Measurements from ENCODE around the gene ANKRD33B.

ANKRD33B gene

DNA sequence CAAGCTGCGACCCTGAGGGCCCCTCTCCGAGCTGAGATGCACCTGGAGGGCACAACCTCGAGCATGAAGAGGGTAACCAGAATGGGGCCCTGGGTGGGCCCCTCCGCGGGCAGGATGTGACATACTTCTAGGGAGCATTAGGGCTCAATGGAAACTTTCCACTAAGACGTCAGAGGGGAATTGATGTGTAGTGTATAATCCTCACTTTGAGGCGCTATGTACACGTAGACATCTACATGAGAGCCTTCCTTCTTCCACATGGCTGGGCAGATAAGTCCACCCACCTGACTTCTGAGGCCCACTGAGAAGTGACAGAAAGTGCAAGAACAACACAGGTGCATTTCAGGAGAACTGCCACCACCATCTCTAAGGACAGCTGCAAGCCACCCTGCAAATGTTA, 136.1 kb downstream of the ANKRD33B start:
- Histone ChIP-seq H4K20me1 (peaks cover 60 to 98% (median 83%) of the 10 kb centered on the region in 11 experiments; a peak in 21 of 22 replicates), H3K4me1 (peaks cover 52 to 85% (median 75%) of the 10 kb centered on the region in 10 experiments), H3K27me3 (no peaks in the 10 kb centered on the region), H3K4me3 (no peak overlapping the region), H3K36me3 (peaks cover 0 to 60% (median 25%) of the 10 kb centered on the region in 11 experiments; a peak in 18 of 22 replicates), H3K9me3 (replicated peaks in 1 of 11) (no peaks in the 10 kb centered on the region), H3K27ac (0 out of 22 replicates have a peak overlapping the region, but pooled peaks of 1 of the 11 experiments have one; percentile 24), H3K9ac (0 out of 22 replicates have a peak overlapping the region, but pooled peaks of 1 of the 11 experiments have one; percentile 4), H3K4me2 (peak overlapping the region in 9 of 11 experiments; percentile 9 to 62 (median 51); a peak in 17 of 22 replicates)
- no peak for TF ChIP-seq Cebpa-rat (IDR thresholded peaks at IDR 0.05)

DNA sequence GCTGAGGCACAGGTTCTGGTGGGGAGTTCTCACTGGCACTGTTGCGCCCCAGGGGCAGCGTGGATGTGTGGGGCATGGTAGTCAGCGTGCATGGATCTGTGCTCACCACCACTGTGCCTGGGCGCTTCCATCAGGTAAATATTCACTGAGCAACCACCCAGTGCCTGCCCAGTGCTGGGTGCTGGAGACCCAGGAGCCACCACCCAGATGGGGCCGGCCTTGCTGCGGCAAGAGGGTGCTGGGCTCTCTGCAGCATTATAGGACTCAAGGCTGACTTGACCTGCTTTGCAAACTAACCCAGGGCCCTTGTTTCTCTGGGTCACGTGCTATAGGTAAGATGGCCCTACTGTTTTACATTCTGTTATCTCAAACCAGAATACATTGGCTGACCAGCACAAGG, 136.6 kb downstream of the ANKRD33B start:
- Histone ChIP-seq H3K9ac (0 out of 22 replicates have a peak overlapping the region, but pooled peaks of 1 of the 11 experiments have one; percentile 4), H3K36me3 (peaks cover 0 to 60% (median 25%) of the 10 kb centered on the region in 11 experiments; a peak in 18 of 22 replicates), H3K4me1 (peaks cover 53 to 85% (median 76%) of the 10 kb centered on the region in 10 experiments), H3K27ac (0 out of 22 replicates have a peak overlapping the region, but pooled peaks of 1 of the 11 experiments have one; percentile 24), H3K9me3 (replicated peaks in 1 of 11) (no peaks in the 10 kb centered on the region), H3K27me3 (no peaks in the 10 kb centered on the region), H4K20me1 (peaks cover 56 to 98% (median 78%) of the 10 kb centered on the region in 11 experiments; a peak in 21 of 22 replicates), H3K4me3 (no peak overlapping the region), H3K4me2 (peak overlapping the region in 10 of 11 experiments; percentile 9 to 62 (median 47); a peak in 17 of 22 replicates)
- no peak for TF ChIP-seq Cebpa-rat (IDR thresholded peaks at IDR 0.05)

DNA sequence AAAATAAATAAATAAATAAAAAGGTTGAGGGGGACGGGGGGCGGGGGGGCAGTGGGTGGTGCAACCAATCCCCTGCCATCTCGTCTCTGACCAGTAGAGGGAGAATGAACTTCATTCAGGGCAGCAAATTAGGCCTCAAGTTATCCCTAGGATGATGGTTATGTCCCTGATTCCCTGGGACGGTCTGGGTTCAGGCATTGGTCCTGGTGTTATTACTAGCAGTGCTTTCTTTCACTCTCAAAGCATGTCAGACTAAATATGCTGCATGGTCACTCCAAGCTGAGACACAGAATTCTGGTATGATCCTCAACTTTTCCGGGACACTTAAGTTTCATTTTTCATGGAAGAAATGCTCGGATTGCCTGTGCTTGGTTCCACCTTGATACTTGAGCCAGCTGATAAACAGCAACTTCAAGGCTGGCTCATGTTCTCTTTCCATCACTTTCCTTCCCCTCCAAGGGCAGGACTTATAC, 137.7 kb downstream of the ANKRD33B start:
- Histone ChIP-seq H3K36me3 (peaks cover 0 to 63% (median 29%) of the 10 kb centered on the region in 11 experiments; a peak in 18 of 22 replicates), H4K20me1 (peaks cover 45 to 98% (median 67%) of the 10 kb centered on the region in 11 experiments; a peak in 21 of 22 replicates), H3K4me3 (no peak overlapping the region), H3K9me3 (replicated peaks in 1 of 11) (no peaks in the 10 kb centered on the region), H3K27me3 (no peaks in the 10 kb centered on the region), H3K4me2 (peak overlapping the region in 3 of 11 experiments; percentile 8 to 88 (median 79); a peak in 2 of 22 replicates), H3K9ac (no peak overlapping the region), H3K4me1 (peaks cover 53 to 85% (median 76%) of the 10 kb centered on the region in 10 experiments), H3K27ac (no peak overlapping the region)
- no peak for TF ChIP-seq Cebpa-rat (IDR thresholded peaks at IDR 0.05)

DNA sequence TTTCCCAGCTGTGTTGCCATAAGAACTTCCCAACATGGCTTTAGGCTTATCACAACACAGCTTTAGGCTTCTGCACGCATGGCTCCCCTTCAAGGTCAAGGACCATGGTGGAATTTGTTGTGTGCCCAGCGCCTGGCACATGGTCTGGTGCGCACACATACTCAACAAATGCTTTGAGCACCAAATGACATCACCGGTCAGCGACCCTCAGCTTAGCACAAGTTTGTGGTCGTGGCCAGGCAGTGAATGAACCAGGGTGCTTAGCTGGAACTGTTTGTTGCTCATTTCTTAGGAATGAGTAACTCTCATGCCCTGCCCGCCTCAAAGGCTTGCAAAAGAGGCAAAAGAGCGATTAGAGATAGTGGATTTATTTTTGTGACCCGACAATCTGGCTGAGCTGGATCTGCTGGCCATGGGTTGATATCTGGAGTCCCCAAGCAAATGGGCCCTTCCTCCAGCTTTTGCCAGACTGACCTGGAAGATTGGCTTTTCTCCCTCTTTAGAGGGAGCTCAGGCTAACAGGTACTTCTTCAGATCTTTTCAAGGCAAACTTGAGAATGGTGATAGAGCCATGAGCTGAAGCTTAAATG, 138.3 kb downstream of the ANKRD33B start:
- Histone ChIP-seq H3K4me2 (peak overlapping the region in 4 of 11 experiments; percentile 79 to 88 (median 84); a peak in 5 of 22 replicates), H3K4me3 (no peak overlapping the region), H3K9ac (no peak overlapping the region), H3K36me3 (peaks cover 0 to 68% (median 31%) of the 10 kb centered on the region in 11 experiments; a peak in 18 of 22 replicates), H4K20me1 (peaks cover 40 to 98% (median 63%) of the 10 kb centered on the region in 11 experiments; a peak in 20 of 22 replicates), H3K9me3 (replicated peaks in 1 of 11) (no peaks in the 10 kb centered on the region), H3K4me1 (peaks cover 56 to 85% (median 76%) of the 10 kb centered on the region in 10 experiments), H3K27me3 (no peaks in the 10 kb centered on the region), H3K27ac (no peak overlapping the region)
- no peak for TF ChIP-seq Cebpa-rat (IDR thresholded peaks at IDR 0.05)

DNA sequence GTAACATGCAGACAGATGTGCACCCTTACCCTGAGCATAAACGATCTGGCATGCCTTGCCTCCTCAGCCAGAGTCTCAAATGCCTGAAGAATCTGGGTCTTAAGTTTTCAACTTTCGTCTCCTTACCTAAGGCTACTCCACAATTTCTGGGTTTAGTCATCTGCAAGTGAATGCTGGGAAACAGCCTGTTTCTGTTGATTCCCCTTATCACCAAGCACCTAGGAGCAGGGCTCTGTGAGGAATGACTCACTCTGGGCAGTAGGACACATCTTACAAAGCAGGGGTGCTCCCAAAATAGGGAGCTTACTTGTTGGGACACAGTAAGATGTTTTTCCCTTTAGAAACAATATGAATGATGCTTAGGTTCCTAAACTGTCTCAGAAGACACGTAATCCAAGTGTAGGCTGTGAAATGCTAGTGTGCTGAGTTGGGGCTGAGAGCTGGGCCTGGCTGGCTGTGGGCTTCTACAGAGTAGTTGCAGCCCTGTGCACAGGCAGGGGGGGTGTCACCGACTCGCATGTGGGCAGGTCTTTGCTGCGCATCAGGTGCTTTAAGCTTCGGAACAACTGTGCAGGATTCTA, 139.1 kb downstream of the ANKRD33B start:
- Histone ChIP-seq H3K27ac (peak overlapping the region in 3 of 11 experiments; percentile 7 to 76 (median 22); a peak in 2 of 22 replicates), H3K4me2 (peak overlapping the region; percentile 71 to 88 (median 79); a peak in 21 of 22 replicates)

DNA sequence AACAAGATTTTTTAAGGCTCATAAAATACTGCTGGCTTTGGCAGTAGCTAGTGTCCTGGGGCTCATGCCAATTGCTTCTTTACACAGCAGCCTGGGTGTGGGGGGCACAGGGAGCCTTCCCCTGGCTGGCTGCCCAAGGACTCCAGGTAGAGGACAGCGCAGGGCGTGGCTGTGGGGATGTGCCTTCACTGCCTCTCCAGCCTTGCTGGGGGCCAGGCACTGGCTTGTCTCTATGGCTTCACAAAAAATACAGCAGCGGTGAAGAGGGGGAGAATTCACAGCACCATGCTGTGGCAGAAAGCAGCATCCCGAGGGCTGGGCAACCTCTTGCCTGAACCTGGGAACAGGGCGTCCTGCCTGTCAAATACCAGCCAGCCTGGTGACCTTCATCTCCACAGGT, 139.8 kb downstream of the ANKRD33B start:
- H3K27ac ChIP-seq, result peak overlapping the region in 8 of 11 experiments; percentile 7 to 78 (median 58); a peak in 11 of 22 replicates

More for the DNA sequence above, 139.1 kb downstream of the ANKRD33B start:
- Histone ChIP-seq H3K36me3 (peaks cover 8 to 71% (median 37%) of the 10 kb centered on the region in 11 experiments; a peak in 19 of 22 replicates), H3K9ac (no peak overlapping the region), H3K4me1 (peaks cover 59 to 85% (median 79%) of the 10 kb centered on the region in 10 experiments), H4K20me1 (peaks cover 31 to 98% (median 59%) of the 10 kb centered on the region in 11 experiments; a peak in 20 of 22 replicates), H3K9me3 (replicated peaks in 1 of 11) (no peaks in the 10 kb centered on the region), H3K27me3 (no peaks in the 10 kb centered on the region), H3K4me3 (no peak overlapping the region)
- no peak for TF ChIP-seq Cebpa-rat (IDR thresholded peaks at IDR 0.05)

DNA sequence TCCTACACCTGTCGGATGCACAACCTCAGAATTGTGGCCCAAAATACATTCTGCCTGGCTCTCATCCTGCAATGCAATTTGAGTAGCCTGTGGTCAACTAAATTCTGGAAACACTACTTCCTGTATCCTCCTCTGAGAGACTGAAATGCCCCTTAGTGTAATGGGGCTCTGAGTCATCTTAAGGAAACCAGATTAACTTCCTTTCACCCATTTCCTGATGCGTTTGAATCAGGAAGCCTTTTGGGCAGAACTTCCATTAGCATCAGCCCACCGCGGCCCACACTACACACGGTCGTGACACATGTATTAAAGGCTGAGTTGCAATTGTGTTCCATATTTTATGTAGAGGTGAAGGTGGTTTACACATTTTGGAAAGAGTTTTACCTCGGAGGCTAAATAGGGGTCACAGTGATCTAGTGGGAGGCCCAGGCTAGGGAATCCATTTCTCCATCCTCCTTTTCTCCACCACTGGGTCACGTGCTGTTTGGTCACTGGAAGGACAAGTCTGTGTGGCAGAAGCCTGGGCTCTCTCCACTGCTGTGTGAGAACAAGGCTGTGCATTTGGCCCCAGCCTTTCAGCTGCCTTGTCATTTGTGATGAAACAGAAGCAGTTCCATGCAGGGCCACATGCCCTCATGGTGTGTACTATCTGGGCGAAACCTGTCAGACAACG, 141.2 kb downstream of the ANKRD33B start:
- no peaks in the 10 kb centered on the region for H3K27me3 ChIP-seq
- peaks cover 47 to 83% (median 72%) of the 10 kb centered on the region in 10 experiments for H3K4me1 ChIP-seq
- H3K9ac ChIP-seq, result peak overlapping the region in 5 of 11 experiments; percentile 2 to 54 (median 30); a peak in 8 of 22 replicates
- H3K4me2 ChIP-seq, result peak overlapping the region; percentile 71 to 88 (median 79)
- H3K9me3 ChIP-seq (replicated peaks in 1 of 11), result no peaks in the 10 kb centered on the region
- H3K4me3 ChIP-seq, result peak overlapping the region in 3 of 10 experiments; percentile 3 to 25 (median 5); a peak in 2 of 20 replicates
- H4K20me1 ChIP-seq, result peaks cover 16 to 98% (median 56%) of the 10 kb centered on the region in 11 experiments; a peak in 20 of 22 replicates
- H3K36me3 ChIP-seq, result peaks cover 18 to 70% (median 40%) of the 10 kb centered on the region in 11 experiments; a peak in 21 of 22 replicates
- peak overlapping the region in 9 of 11 experiments; percentile 44 to 78 (median 61); a peak in 18 of 22 replicates for H3K27ac ChIP-seq
- TF ChIP-seq Cebpa-rat (IDR thresholded peaks at IDR 0.05), result no peak

More for the DNA sequence above, 139.8 kb downstream of the ANKRD33B start:
- Histone ChIP-seq H4K20me1 (peaks cover 28 to 98% (median 56%) of the 10 kb centered on the region in 11 experiments; a peak in 20 of 22 replicates), H3K9ac (peak overlapping the region in 2 of 11 experiments; percentile 13 to 32; a peak in 2 of 22 replicates), H3K4me2 (peak overlapping the region; percentile 71 to 88 (median 79)), H3K4me3 (no peak overlapping the region), H3K4me1 (peaks cover 59 to 90% (median 79%) of the 10 kb centered on the region in 10 experiments), H3K27me3 (no peaks in the 10 kb centered on the region), H3K36me3 (peaks cover 8 to 70% (median 37%) of the 10 kb centered on the region in 11 experiments; a peak in 19 of 22 replicates), H3K9me3 (replicated peaks in 1 of 11) (no peaks in the 10 kb centered on the region)
- no peak for TF ChIP-seq Cebpa-rat (IDR thresholded peaks at IDR 0.05)

DNA sequence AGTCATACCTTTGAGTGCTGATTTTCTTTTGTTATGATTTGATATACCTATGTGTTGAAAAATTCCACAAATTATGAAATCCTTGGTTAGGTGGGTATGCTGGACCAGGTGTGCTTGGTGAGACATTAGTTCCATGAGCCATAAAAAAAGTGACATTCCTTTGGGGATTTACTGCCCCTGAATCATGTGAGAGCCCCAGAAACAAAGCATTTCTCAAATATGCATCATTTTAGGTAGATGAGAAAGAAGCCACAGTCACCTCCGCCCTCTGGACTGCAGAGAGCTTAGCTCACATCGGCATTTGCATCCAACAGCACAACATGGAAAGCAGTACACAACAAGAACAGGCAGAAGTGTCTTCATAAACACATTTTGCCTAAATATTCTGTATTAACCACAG, 141.9 kb downstream of the ANKRD33B start:
- Histone ChIP-seq H3K4me2 (peak overlapping the region; percentile 71 to 88 (median 79); a peak in 20 of 22 replicates), H3K4me3 (no peak overlapping the region), H3K27me3 (no peaks in the 10 kb centered on the region), H3K4me1 (peaks cover 40 to 76% (median 66%) of the 10 kb centered on the region in 10 experiments), H4K20me1 (peaks cover 15 to 98% (median 56%) of the 10 kb centered on the region in 11 experiments; a peak in 19 of 22 replicates), H3K27ac (peak overlapping the region in 7 of 11 experiments; percentile 44 to 78 (median 69); a peak in 11 of 22 replicates), H3K36me3 (peaks cover 22 to 70% (median 44%) of the 10 kb centered on the region in 11 experiments; a peak in 21 of 22 replicates), H3K9ac (peak overlapping the region in 2 of 11 experiments; percentile 17 to 54; a peak in 2 of 22 replicates), H3K9me3 (replicated peaks in 1 of 11) (no peaks in the 10 kb centered on the region)
- no peak for TF ChIP-seq Cebpa-rat (IDR thresholded peaks at IDR 0.05)
